Panc1 (cell line): Measurements from ENCODE around the gene CCNG2.

Source experiments
- SIN3A ChIP-seq: IDR thresholded peaks from 2 replicates; pipeline ENCODE4 v1.6.1; 2012; ENCODE audit warnings: low read depth, mild to moderate bottlenecking, low read length, moderate library complexity, borderline replicate concordance; ENCODE audit not compliant: insufficient read depth
- TF ChIP-seq, protein P1 (sequence below): fragments of 450-650 bp; IDR thresholded peaks from 2 replicates; pipeline ENCODE4 v1.5.1; 2017; ENCODE audit warnings: mild to moderate bottlenecking

DNA sequence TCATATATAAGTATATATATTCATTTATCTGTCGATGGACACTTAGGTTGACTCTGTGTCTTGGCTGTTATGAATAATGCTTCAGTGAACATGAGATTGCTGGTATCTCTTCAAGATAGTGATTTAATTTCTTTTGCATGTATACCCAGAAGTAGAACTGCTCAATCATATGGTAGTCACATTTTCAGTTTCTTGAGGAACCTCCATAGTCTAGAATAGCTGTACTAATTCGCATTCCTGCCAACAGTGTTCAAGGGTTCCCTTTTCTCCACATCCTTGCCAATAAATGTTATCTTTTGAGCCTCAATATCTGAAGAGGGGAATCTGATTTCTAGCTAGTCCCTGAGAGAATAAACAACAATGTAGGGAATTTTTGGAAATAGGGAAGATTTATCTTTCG is 32.4 kb upstream of the CCNG2 start:
- TF ChIP-seq, protein P1, sequence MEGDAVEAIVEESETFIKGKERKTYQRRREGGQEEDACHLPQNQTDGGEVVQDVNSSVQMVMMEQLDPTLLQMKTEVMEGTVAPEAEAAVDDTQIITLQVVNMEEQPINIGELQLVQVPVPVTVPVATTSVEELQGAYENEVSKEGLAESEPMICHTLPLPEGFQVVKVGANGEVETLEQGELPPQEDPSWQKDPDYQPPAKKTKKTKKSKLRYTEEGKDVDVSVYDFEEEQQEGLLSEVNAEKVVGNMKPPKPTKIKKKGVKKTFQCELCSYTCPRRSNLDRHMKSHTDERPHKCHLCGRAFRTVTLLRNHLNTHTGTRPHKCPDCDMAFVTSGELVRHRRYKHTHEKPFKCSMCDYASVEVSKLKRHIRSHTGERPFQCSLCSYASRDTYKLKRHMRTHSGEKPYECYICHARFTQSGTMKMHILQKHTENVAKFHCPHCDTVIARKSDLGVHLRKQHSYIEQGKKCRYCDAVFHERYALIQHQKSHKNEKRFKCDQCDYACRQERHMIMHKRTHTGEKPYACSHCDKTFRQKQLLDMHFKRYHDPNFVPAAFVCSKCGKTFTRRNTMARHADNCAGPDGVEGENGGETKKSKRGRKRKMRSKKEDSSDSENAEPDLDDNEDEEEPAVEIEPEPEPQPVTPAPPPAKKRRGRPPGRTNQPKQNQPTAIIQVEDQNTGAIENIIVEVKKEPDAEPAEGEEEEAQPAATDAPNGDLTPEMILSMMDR = no peak
- no peak for TF ChIP-seq SIN3A
